Islet precursor cell (in vitro differentiated cells): ENCODE measurements around the gene FHOD1.

Experiments used
- DNase-seq: peaks from one replicate; pipeline ENCODE4 v3.0.0-alpha.2; 2018

The FHOD1 gene

GRCh38 chr16:67277294-67277998 lies 30.2 kb upstream of the FHOD1 start:
- DNase-seq = peak; percentile 85

- DNase-seq = no peak
Observed at GRCh38 chr16:67275321-67275720, 28.0 kb upstream of the FHOD1 start.

- DNase-seq = no peak
Observed at GRCh38 chr16:67271446-67271845, 24.2 kb upstream of the FHOD1 start.

- DNase-seq = no peak
Observed at GRCh38 chr16:67270931-67271338, 23.7 kb upstream of the FHOD1 start.

GRCh38 chr16:67269766-67270165 lies 22.5 kb upstream of the FHOD1 start:
- DNase-seq = peak; percentile 82

GRCh38 chr16:67268136-67268579 lies 20.9 kb upstream of the FHOD1 start:
- peak; percentile 94 for DNase-seq

GRCh38 chr16:67265834-67266233 lies 18.6 kb upstream of the FHOD1 start:
- DNase-seq = no peak

GRCh38 chr16:67264866-67265265 lies 17.6 kb upstream of the FHOD1 start:
- DNase-seq = no peak

GRCh38 chr16:67264277-67264676 lies 17.0 kb upstream of the FHOD1 start:
- DNase-seq = no peak

GRCh38 chr16:67263201-67263600 lies 15.9 kb upstream of the FHOD1 start:
- no peak for DNase-seq

GRCh38 chr16:67260426-67261063 lies 13.3 kb upstream of the FHOD1 start:
- DNase-seq = peak; percentile 76

- no peak for DNase-seq
Observed at GRCh38 chr16:67259705-67260104, 12.4 kb upstream of the FHOD1 start.

GRCh38 chr16:67258161-67258835 lies 11.0 kb upstream of the FHOD1 start:
- DNase-seq = no peak

GRCh38 chr16:67257486-67258160 lies 10.3 kb upstream of the FHOD1 start:
- DNase-seq = no peak

- no peak for DNase-seq
Observed at GRCh38 chr16:67256701-67257230, 9.5 kb upstream of the FHOD1 start.

- DNase-seq = no peak
Observed at GRCh38 chr16:67255553-67256221, 8.4 kb upstream of the FHOD1 start.

GRCh38 chr16:67254801-67255552 lies 7.7 kb upstream of the FHOD1 start:
- DNase-seq = no peak

- DNase-seq = no peak
Observed at GRCh38 chr16:67252609-67253497, 5.6 kb upstream of the FHOD1 start.

- no peak for DNase-seq
Observed at GRCh38 chr16:67250045-67250327, 2.7 kb upstream of the FHOD1 start.

- DNase-seq = no peak
Observed at GRCh38 chr16:67249178-67250044, 2.1 kb upstream of the FHOD1 start.
